HG03280 (cell line): ENCODE measurements around the gene IFT122.

ENCODE experiments used
- ATAC-seq: cut with Tn5 transposase; IDR thresholded peaks from one replicate; pipeline ENCODE4 v1.9.1; 2021; ENCODE audit warnings: mild to moderate bottlenecking, moderate library complexity; ENCODE audit not compliant: unreplicated experiment

IFT122 gene

DNA sequence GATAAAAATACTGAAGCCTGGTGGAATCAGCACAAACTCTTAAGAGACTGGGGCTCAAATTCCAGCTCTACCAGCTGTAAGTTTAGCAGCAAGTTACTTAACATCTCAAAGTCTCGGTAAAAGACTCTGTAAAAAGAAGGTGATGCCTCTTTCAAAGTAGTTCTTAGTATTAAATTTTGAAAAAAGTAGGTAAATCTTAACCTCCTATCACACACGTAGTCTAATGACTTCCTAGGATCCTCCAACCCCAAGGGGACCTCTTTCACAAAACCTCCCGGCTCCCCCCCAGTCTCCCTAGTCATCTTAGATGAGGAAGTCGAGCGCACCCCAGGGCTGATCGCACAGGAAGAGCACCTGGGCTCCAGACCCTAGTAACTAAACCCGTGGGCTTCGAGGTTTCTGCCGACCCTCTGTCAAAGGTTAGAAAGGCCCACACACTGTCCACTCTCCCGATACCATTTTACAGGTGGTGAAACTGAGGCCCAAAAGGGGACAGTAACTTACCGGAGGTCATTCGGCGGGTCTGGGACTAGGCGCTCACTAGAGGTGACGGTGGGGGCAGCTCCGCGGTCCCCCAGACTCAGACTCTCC, 703 bp upstream of the IFT122 start:
- ATAC-seq: peak; percentile 12

DNA sequence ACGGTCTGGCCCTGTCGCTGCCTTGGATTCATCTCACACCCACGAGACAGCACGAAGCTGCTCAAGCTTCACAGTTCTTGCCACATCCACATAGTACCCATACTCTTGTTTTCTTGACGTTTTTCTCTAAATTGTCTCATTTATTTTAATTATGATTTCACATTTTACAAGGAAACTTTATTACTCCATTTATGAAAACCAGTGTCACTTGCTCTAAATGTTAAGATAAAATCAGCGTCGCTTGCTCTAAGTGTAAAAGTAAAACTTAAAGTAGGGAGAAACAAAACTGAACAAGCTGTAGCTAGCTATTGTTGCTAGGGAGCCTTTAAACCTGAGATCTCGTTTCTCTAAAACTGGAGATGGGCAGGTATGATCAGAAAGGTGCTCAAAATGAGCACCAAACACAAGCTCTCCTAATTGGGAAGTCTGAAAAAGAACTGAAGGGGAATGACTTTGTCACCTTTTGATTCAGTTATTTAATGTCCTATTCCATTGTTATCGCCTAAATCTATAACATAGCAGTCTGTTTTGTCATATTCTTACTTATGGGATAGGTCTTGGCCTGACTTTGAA, 680 bp downstream of the IFT122 start:
- ATAC-seq: no peak

DNA sequence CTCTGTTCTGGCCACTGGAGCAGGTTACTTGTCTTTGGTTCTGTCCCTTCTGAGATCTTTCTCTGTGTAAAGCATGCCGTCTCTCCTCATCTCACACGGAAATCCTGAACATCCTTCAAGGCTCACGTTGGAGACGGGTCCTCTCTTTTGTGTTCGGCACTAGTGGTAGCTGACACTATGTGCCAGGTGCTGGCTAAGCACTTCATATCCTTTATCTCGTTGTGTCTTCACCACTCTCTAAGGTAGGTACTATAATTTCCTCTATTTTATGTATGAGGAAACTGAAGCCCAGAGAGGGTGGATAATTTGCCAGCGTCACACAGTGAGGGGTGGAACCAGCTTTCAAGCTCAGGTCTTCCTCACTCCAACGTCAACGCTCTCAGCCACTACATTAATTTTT, 1.2 kb downstream of the IFT122 start:
- no peak for ATAC-seq

DNA sequence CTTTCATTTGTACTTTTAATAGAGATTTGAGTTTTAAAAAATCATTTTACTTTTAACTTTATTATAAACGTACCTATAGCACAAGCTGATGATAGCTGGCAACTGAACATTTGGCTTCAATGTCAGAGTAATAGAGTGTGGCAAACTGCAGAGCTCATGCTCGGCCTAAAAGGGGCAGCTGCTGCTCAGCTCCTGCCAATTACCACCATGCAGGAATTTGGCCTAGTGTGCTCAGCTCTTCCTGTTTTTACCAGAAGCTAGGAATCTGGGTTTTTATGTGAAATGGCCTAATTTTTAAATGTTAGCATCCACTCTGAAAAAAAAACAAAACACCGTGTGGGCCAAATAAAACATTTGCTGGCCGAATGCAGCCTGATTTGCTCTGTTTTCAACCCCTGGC, 1.8 kb downstream of the IFT122 start:
- no peak for ATAC-seq

DNA sequence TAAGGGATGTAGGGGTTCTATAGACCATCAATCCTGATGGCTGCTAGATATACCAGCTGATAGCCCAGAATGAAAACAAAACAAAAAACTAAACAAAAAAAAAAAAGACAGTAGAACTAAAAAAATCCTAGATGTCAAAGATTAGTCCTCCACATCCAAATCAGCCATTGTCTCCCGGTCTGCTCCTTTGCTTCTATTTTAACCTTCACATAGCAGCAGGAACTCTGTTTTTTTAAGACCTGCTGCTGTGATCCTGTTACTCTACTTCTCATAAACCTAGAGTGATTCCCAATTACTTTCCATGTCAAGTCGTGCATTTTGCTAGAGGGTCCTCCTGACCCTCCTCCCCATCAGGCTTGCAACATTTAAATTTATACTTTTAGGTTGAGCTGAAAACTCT, 2.5 kb downstream of the IFT122 start:
- ATAC-seq: no peak

DNA sequence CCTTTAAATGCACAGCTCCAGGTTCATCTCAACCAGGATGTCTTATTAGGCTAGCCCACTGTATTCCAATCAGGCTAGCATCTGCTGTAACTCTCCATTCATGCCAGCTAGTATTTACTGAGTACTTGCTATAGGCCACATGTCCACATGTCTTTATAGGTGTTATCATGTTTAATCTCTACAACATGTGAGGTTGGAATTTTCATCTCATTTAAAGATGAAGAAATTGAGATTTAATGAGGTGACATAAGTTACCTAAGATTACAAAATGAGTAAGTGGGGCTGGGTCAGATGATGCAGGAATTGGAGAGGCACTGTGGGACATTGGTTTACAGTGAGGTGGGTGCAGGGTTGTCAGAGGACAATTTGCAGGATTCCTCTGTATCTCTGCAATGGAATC, 2.9 kb downstream of the IFT122 start:
- ATAC-seq: no peak

- ATAC-seq: no peak
Observed at GRCh38 chr3:129445471-129445870, 5.4 kb downstream of the IFT122 start.

DNA sequence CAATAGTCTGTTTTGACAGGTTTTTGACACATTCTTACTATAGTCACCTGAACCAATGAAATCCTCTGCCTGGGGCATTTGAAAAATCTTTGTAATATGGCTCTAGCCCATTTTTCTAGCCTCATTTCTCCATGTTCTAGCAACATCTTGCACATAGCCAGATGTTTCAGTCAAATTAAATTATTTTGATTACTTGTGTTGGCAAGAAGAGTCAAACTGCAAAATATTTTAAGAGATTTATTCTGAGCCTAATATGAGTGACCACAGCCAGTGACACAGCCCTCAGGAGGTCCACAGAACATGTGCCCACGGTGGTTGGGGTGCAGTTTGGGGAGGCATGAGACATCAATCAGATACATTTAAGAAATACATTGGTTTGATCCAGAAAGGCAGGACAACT, 6.9 kb downstream of the IFT122 start:
- ATAC-seq: no peak

DNA sequence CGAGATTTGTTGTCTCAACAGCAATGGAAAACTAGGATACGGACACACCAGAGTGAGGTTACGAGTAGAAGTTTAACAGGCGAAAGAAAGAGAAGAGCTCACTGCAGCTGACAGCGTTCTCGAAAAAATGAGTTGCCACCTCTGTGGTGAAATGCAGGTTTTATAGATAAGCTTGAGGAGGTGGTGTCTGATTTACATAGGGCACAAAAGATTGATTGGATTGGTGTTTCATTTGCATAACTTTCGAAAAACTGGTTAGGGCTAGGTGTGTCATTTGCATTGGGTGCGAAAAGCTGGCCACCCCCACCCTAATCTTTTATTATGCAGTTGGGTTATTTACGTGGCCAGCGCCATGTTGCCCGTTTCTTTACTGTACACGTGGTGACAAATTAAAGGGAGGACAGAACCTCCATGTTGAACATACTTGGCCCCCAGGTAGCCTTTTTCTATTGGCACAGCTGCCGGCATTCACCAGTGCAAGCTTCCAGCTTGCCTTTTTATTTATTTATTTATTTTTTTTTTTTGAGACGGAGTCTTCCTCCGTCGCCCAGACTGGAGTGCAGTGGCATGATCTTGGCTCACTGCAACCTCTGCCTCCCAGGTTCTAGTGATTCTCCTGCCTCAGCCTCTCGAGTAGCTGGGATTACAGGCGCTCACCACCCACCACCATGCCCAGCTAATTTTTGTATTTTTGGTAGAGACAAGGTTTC, 8.3 kb downstream of the IFT122 start:
- no peak for ATAC-seq

GRCh38 chr3:129449279-129450115, 9.5 kb downstream of the IFT122 start:
- no peak for ATAC-seq

DNA sequence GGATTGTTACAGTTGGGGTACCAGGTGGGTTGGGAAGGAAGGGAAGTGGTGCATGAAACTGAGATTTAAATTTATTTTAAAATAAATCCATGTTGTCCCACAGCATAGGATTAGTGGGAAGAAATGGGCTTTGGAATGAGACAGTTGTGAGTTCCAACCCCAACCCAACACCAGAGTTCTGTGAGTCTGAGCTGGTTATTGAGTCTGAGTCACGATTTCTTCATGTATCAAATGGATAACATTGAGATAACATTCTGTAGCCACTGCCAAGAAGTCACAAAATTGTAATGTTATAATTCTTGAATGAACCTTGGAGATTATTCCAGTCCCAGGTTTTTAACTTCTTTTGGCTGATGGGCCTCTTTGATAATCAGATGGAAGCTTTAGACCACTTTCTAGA, 13.7 kb downstream of the IFT122 start:
- ATAC-seq: no peak

DNA sequence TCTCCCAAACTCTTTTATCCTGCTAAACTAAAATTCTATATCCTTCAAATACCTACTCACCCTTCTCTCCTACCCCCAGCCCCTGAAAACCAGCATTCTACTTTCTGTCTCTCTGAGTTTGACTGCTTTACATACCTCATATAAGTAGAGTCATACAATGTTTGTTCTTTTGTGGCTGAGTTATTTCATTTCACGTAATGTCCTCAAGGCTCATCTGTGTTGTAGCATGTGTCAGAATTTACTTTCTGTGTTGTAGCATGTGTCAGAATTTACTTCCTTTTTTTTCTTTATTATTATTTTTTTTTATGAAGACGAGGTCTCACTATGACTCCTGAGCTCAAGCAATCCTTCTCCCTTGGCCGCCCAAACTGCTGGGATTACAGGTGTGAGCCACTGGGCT, 20.1 kb downstream of the IFT122 start:
- peak; percentile 52 for ATAC-seq

DNA sequence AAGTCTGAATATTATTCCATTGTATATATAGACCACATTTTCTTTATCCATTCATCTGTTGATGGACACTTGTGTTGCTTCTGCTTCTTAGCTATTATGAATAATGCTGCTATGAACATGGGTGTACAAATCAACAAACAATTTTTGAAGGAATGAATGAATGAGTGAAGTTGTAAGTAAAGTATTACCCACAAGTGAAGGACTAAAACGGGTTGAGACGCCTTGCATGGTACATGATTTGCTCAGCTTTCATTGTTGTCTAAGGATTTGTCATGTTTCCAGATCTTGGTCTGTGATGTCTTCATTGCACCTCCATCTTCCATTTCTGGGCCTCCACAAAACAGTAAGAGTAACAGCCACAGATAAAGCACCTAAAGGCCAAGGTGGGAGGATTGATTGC, 20.5 kb downstream of the IFT122 start:
- ATAC-seq: no peak

GRCh38 chr3:129461022-129461421, 21.0 kb downstream of the IFT122 start:
- no peak for ATAC-seq

- no peak for ATAC-seq
Observed at GRCh38 chr3:129461461-129462146, 21.6 kb downstream of the IFT122 start.

DNA sequence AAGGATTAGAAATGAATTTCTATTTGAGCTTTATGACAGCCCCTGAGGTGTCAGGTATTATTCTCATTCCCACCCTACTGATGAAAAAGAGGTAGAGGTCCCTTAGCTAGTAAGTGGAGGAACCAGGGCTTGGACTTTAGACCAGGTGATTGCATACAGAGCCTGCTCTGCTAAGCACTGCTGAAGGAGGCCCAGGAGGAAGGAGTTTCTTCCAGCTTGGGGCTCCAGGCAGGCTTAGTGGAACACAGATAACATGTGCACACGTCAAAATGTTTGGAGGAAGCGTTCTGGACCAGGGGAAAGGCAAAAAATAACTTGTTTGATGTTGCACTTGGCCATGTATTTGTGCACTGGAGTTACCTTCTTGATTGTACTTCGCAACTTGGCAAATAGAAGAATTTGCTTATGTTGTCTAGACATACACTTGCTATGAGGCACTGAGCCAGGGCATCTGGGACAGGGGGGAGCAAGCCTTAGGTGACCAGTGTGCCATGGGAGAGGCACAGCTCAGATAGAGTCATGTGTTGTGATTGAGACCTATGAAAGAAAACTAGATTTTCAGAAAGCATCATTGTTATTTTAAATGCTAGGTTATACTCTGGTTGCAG, 22.4 kb downstream of the IFT122 start:
- no peak for ATAC-seq

DNA sequence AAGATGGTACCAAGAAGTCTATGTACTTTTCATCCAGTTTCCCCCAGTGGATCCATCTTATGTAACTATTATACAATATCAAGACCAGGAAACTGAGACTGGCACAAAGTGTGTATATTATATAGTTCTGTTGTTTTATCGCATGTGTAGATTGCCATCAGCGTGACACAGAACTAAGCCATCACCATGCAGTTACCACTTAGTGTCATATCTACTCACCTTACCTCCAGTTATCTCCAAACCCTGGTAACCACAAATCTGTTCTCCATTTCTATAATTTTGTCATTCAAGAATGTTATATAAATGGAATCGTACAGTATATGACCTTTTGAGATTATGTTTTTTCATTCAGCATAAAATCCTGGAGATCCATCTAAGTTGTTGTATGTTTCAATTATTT, 23.1 kb downstream of the IFT122 start:
- ATAC-seq: no peak

- ATAC-seq: no peak
Observed at GRCh38 chr3:129463716-129464115, 23.7 kb downstream of the IFT122 start.

- ATAC-seq: no peak
Observed at GRCh38 chr3:129467932-129468331, 27.9 kb downstream of the IFT122 start.

- no peak for ATAC-seq
Observed at GRCh38 chr3:129469026-129469425, 29.0 kb downstream of the IFT122 start.

- ATAC-seq: no peak
Observed at GRCh38 chr3:129470861-129471260, 30.8 kb downstream of the IFT122 start.
